ENCODE measurements around the gene SLC39A6. TPM values are rescaled to one million over a fixed set of nuclear protein-coding genes. Genes with fewer than 3 reads are reported as not detected.
A peak's percentile ranks its signal among the peaks of the same experiment; 100 is the strongest.
"Not testable (repeated sequence)": the region's sequence is repeated elsewhere in the genome, so short reads cannot be mapped to it uniquely, and the experiment has no call there.

The SLC39A6 gene
- total RNA-seq, 2 experiments from 2014 or later = 20.6 to 20.8 TPM

DNA sequence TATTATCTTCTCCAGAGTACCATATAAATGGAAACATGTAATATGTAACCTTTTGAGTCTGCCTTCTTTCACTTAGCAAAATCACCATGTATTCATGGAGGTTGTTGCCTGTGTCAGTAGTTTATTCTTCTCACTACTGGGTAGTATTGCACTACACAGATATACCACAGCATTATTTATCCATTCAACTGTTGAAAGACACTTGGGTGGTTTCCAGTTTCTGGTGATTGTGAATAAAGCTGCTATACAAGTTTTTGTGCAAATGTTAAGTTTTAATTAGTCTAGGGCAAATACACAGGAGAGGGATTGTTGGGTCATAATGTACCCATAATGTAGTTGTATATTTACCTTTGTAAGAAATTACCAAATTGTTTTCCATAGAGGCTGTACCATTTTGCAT lies 32.2 kb downstream of the SLC39A6 start:
- H3K9me3 Mint-ChIP-seq = no peaks in the 10 kb centered on the region
- intact Hi-C loops (cut with micrococcal nuclease) = loop anchor here (1.0 kb wide), 1 partner anchor 187 kb away; no protein-coding TSS in a partner anchor
- DNase-seq (no peak), ATAC-seq (no peak)
- H3K27me3 Mint-ChIP-seq = peaks cover 3% of the 10 kb centered on the region
- no peak overlapping the region for H3K27ac Mint-ChIP-seq
- TF ChIP-seq, protein P1, sequence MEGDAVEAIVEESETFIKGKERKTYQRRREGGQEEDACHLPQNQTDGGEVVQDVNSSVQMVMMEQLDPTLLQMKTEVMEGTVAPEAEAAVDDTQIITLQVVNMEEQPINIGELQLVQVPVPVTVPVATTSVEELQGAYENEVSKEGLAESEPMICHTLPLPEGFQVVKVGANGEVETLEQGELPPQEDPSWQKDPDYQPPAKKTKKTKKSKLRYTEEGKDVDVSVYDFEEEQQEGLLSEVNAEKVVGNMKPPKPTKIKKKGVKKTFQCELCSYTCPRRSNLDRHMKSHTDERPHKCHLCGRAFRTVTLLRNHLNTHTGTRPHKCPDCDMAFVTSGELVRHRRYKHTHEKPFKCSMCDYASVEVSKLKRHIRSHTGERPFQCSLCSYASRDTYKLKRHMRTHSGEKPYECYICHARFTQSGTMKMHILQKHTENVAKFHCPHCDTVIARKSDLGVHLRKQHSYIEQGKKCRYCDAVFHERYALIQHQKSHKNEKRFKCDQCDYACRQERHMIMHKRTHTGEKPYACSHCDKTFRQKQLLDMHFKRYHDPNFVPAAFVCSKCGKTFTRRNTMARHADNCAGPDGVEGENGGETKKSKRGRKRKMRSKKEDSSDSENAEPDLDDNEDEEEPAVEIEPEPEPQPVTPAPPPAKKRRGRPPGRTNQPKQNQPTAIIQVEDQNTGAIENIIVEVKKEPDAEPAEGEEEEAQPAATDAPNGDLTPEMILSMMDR (IDR thresholded peaks at IDR 0.05) = no peak
- ChIA-PET POLR2A (no interaction called here), CTCF (interaction anchor here (0.9 to 2.1 kb wide), 2 partner anchors 79 to 187 kb away, joined by 3 to 9 read pairs; no protein-coding TSS in a partner anchor)
- H3K36me3 Mint-ChIP-seq (ENCODE audit: low read depth) = no peaks in the 10 kb centered on the region
- H3K4me1 Mint-ChIP-seq (ENCODE audit: low read depth) = peaks cover 7% of the 10 kb centered on the region
- no peak overlapping the region for H3K4me3 Mint-ChIP-seq

GRCh38 chr18:36095936-36096519 lies 33.1 kb downstream of the SLC39A6 start:
- no peak overlapping the region for H3K4me3 Mint-ChIP-seq
- no peak overlapping the region for H3K27ac Mint-ChIP-seq
- DNase-seq (no peak), ATAC-seq (peak; percentile 42)
- TF ChIP-seq, protein P1 (IDR thresholded peaks at IDR 0.05) = peak; percentile 80
- no peaks in the 10 kb centered on the region for H3K36me3 Mint-ChIP-seq (ENCODE audit: low read depth)
- intact Hi-C loops (cut with micrococcal nuclease) = loop anchor here (1.0 kb wide), 1 partner anchor 188 kb away; no protein-coding TSS in a partner anchor
- H3K27me3 Mint-ChIP-seq = peaks cover 1% of the 10 kb centered on the region
- no peaks in the 10 kb centered on the region for H3K9me3 Mint-ChIP-seq
- peaks cover 7% of the 10 kb centered on the region for H3K4me1 Mint-ChIP-seq (ENCODE audit: low read depth)
- POLR2A ChIA-PET = interaction anchor here (0.6 kb wide), 1 partner anchor 12 kb away, joined by 3 read pairs; no protein-coding TSS in a partner anchor
- CTCF ChIA-PET = interaction anchor here (0.7 to 4.4 kb wide), 29 partner anchors 10 to 441 kb away, joined by 3 to 53 read pairs (median 4); partner anchors contain the start of gene FHOD3

DNA sequence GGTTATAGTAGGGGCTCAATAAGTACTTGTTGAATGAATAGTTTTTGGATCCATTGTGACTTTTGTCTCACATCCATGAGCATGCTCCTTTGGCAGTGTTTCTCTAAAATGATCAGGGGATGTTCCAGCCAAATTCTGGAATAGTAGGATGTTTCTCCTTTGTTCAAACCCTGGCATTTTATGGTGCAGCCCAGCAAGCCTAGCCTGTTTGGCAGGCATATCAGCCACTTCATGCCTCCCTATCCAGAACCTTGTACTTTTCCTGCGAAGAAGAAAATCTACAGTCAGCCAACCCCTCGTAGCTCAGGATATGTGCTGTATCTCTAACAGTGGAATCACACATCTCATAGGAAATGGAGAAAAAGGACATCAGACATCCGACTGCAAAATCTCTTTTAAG lies 34.7 kb downstream of the SLC39A6 start:
- Mint-ChIP-seq H3K4me1 (ENCODE audit: low read depth) (peaks cover 7% of the 10 kb centered on the region), H3K36me3 (ENCODE audit: low read depth) (no peaks in the 10 kb centered on the region), H3K9me3 (no peaks in the 10 kb centered on the region), H3K27me3 (peaks cover 1% of the 10 kb centered on the region), H3K27ac (no peak overlapping the region), H3K4me3 (no peak overlapping the region)
- DNase-seq (no peak), ATAC-seq (no peak)
- ChIA-PET CTCF (interaction anchor here (0.6 to 4.4 kb wide), 4 partner anchors 72 to 189 kb away, joined by 3 to 53 read pairs (median 15); no protein-coding TSS in a partner anchor), POLR2A (no interaction called here)
- intact Hi-C loops (cut with micrococcal nuclease) = loop anchor here (5.0 kb wide), 1 partner anchor 77 kb away; no protein-coding TSS in a partner anchor
- TF ChIP-seq, protein P1 (IDR thresholded peaks at IDR 0.05) = no peak

DNA sequence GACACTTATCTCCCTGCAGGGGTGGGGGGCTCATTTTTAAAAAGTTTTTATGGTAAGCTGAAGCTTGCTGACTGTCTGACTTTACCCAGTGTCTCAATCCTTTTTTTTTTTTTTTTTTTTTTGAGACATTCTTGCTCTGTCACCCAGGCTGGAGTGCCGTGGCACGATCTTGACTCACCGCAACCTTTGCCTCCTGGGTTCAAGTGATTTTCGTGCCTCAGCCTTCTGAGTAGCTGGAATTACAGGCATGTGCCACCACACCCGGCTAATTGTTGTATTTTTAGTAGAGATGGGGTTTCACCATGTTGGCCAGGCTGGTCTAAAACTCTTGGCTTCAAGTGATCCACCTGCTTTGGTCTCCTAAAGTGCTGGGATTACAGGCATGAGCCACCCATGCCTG lies 37.0 kb downstream of the SLC39A6 start:
- H3K4me1 Mint-ChIP-seq (ENCODE audit: low read depth); H3K36me3 Mint-ChIP-seq (ENCODE audit: low read depth); H3K9me3 Mint-ChIP-seq; DNase-seq; H3K27me3 Mint-ChIP-seq; H3K4me3 Mint-ChIP-seq; ATAC-seq; H3K27ac Mint-ChIP-seq; POLR2A ChIA-PET: not testable (repeated sequence)
- CTCF ChIA-PET = interaction anchor here (1.4 to 4.4 kb wide), 2 partner anchors 74 to 193 kb away, joined by 6 to 24 read pairs; no protein-coding TSS in a partner anchor
- intact Hi-C loops (cut with micrococcal nuclease) = loop anchor here (5.0 kb wide), 1 partner anchor 75 kb away; no protein-coding TSS in a partner anchor

- TF ChIP-seq, protein P1 (IDR thresholded peaks at IDR 0.05) = no peak
- Mint-ChIP-seq H3K27me3 (no peaks in the 10 kb centered on the region), H3K27ac (no peak overlapping the region), H3K36me3 (ENCODE audit: low read depth) (no peaks in the 10 kb centered on the region), H3K4me1 (ENCODE audit: low read depth) (peaks cover 7% of the 10 kb centered on the region), H3K4me3 (no peak overlapping the region), H3K9me3 (peaks cover under 1% of the 10 kb centered on the region)
- DNase-seq (no peak), ATAC-seq (no peak)
- ChIA-PET CTCF (no interaction called here), POLR2A (no interaction called here)
- intact Hi-C loops (cut with micrococcal nuclease) = no loop called here
Measured at GRCh38 chr18:36089001-36089400, 40.1 kb downstream of the SLC39A6 start.

All from activated CD8-positive, alpha-beta T cell treated with anti-CD3 and anti-CD28 coated beads for 36 hours (primary cell).